Panc1 (cell line): ENCODE results near the gene F11R. TPM values are rescaled to one million over a fixed set of nuclear protein-coding genes. Genes with fewer than 3 reads are reported as not detected.
A peak's percentile ranks its signal among the peaks of the same experiment; 100 is the strongest.

ENCODE experiments used
- ATAC-seq: fragments of 200-7000 bp; cut with Tn5 transposase; 2 replicates; pipeline ENCODE4 v1.9.1; 2020; ENCODE audit warnings: mild to moderate bottlenecking, moderate library complexity
- BruUV-seq: library from RNA; stranded (reverse); fragments of 400-500 nt; replicated peaks from 2 replicates; lab custom pipeline; 2021; lab: Mats Ljungman, UMichigan
- CTCF ChIA-PET: fragments of 300-600 bp; sonication (Branson Sonifier 250); formaldehyde crosslinking; loops from one replicate; lab custom pipeline; 2022; ENCODE audit warnings: antibody characterized with exemption; lab: Charles Lee
- POLR2A ChIA-PET: fragments of 300-600 bp; sonication (Branson Sonifier 250); formaldehyde crosslinking; loops from one replicate; lab custom pipeline; 2022; ENCODE audit warnings: antibody characterized with exemption; lab: Charles Lee
- DNase-seq: peaks from one replicate; pipeline ENCODE4 v3.0.0-alpha.2; 2010; ENCODE audit warnings: low read depth, low spot score
- H3K27ac ChIP-seq: 2 replicates; pipeline ENCODE4 v1.5.1; 2011; ENCODE audit warnings: mild to moderate bottlenecking, low read length, inconsistent platforms
- H3K27me3 ChIP-seq: fragments of 200-500 bp; sonication (Bioruptor generic); 2 replicates; pipeline ENCODE4 v1.6.0; 2014; ENCODE audit warnings: low read length, inconsistent platforms; ENCODE audit not compliant: control insufficient read depth, insufficient read depth
- H3K36me3 ChIP-seq: fragments of 200-500 bp; sonication (Bioruptor generic); 2 replicates; pipeline ENCODE4 v1.5.1; 2014; ENCODE audit warnings: inconsistent platforms, mild to moderate bottlenecking, low read length, moderate library complexity; ENCODE audit not compliant: control insufficient read depth, insufficient read depth
- H3K4me1 ChIP-seq: 2 replicates; pipeline ENCODE4 v1.5.1; 2011; ENCODE audit warnings: inconsistent platforms, mild to moderate bottlenecking, low read length, moderate library complexity; ENCODE audit not compliant: control insufficient read depth, insufficient read depth
- H3K4me3 ChIP-seq, 2 experiments: 2 replicates each; pipeline ENCODE4 v1.5.1; 2011 to 2012; ENCODE audit warnings: low read depth in 2 of 2, low read length in 2 of 2, mild to moderate bottlenecking in 2 of 2, inconsistent platforms in 1 of 2, moderate library complexity in 1 of 2
- H3K9me3 ChIP-seq: fragments of 200-500 bp; sonication (Bioruptor generic); 2 replicates; pipeline ENCODE4 v1.5.1; 2014; ENCODE audit warnings: low read depth, mild to moderate bottlenecking, inconsistent platforms, low read length, moderate library complexity; ENCODE audit not compliant: control insufficient read depth, insufficient read depth
- POLR2AphosphoS5 ChIP-seq: IDR thresholded peaks from 2 replicates; pipeline ENCODE4 v1.6.1; 2012; ENCODE audit warnings: mild to moderate bottlenecking, low read depth, low read length, moderate library complexity
- SIN3A ChIP-seq: IDR thresholded peaks from 2 replicates; pipeline ENCODE4 v1.6.1; 2012; ENCODE audit warnings: low read depth, mild to moderate bottlenecking, low read length, moderate library complexity, borderline replicate concordance; ENCODE audit not compliant: insufficient read depth
- TCF7L2 ChIP-seq: IDR thresholded peaks from 2 replicates; pipeline ENCODE4 v1.6.1; 2011; ENCODE audit warnings: mild to moderate bottlenecking, low read depth, low read length, inconsistent platforms
- in situ Hi-C: cut with HindIII; loops from 2 replicates; pipeline ENCODE4 v1.10.0; 2016; ENCODE audit warnings: low sequenced_read_pairs, low pct_unique_long_range_greater_than_20kb
- intact Hi-C: fragments of 100-400 bp; cut with micrococcal nuclease; formaldehyde crosslinking; loops from one replicate; pipeline ENCODE4 v1.10.0; 2022; ENCODE audit not compliant: unreplicated experiment
- total RNA-seq: library from RNA; stranded (reverse); gene quantifications from one replicate; pipeline ENCODE4 v1.2.1, GENCODE V29; 2021; ENCODE audit not compliant: unreplicated experiment
- TF ChIP-seq, protein P1 (sequence below): fragments of 450-650 bp; IDR thresholded peaks from 2 replicates; pipeline ENCODE4 v1.5.1; 2017; ENCODE audit warnings: mild to moderate bottlenecking
- TF ChIP-seq, protein P2 (sequence below), 2 experiments: IDR thresholded peaks; 2 replicates each; pipeline ENCODE4 v1.6.1; 2011 to 2012; ENCODE audit warnings: low read depth in 2 of 2, control low read depth in 1 of 2, low read length in 1 of 2, mild to moderate bottlenecking in 1 of 2, moderate library complexity in 1 of 2; ENCODE audit not compliant: insufficient read depth in 1 of 2

The F11R gene
- total RNA-seq, 1 experiment from 2014 or later = 63.0 TPM

DNA sequence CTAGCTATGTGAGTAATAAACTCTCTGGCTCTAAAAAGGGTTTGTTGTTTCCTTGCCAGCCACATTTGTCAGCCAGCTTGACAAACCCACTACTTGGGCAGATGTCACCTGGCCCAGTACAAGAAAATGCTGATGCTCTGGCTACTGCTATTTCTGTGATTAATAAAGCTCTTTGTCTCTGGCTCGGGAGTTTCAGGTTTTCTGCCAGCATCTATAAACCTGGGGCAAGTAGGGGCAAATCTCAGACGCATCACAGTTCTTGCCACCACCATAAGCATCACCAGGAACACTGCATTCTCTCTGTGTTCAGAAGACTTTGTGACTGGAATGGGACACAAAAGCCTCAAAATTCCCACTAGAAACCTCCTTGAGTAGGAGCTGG, 68.8 kb downstream of the F11R start:
- POLR2A ChIA-PET = interaction anchor here (0.5 kb wide), 1 partner anchor 69 kb away, joined by 5 read pairs; the partner anchor contains the start of gene F11R

DNA sequence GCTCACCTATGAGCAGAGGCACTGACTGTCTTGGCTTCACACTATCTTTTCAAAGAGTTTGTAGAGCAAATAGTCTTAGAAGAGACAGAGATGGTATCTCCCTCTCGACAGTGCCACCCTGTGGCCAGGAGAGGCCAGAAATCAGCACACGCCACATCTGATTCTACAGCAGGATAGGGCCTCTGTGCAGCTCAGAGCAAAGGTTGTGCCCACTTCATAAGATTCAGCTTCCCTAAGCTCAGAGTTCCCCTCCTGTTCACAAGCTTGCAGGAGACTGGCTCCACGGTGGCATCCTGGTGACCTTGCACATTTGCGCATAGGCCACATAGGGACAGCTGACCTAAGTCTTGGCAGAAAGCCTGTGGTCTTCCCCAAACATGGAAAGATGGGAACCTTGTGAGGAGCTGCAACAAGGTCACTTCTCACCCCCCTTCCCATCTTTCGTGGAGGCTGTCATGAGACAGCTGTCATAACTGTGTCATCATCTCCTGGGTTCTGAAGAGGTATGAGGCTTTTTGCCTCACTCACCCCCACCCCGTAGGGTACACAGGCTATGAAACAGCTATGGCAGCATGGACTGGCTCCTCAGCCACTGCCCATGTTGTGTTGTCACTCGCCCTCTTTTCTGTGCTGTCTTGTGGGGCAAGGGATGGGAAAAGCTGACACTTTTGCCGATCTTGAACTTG, 69.4 kb downstream of the F11R start:
- H3K4me1 ChIP-seq = no peaks in the 10 kb centered on the region
- no TSS peak for BruUV-seq
- intact Hi-C loops = loop anchor here (1.0 to 5.0 kb wide), 3 partner anchors 116 to 274 kb away; no protein-coding TSS in a partner anchor
- ATAC-seq (peak; percentile 90), DNase-seq (peak; percentile 36)
- H3K4me3 ChIP-seq = no peak overlapping the region
- ChIA-PET CTCF (interaction anchor here (0.8 to 1.7 kb wide), 5 partner anchors 10 to 175 kb away, joined by 4 to 8 read pairs (median 5); no protein-coding TSS in a partner anchor), POLR2A (interaction anchor here (0.5 kb wide), 1 partner anchor 70 kb away, joined by 5 read pairs; the partner anchor contains the start of gene F11R)
- no peaks in the 10 kb centered on the region for H3K9me3 ChIP-seq
- H3K27ac ChIP-seq = no peak overlapping the region
- TF ChIP-seq POLR2AphosphoS5 = no peak
- TF ChIP-seq, protein P1, sequence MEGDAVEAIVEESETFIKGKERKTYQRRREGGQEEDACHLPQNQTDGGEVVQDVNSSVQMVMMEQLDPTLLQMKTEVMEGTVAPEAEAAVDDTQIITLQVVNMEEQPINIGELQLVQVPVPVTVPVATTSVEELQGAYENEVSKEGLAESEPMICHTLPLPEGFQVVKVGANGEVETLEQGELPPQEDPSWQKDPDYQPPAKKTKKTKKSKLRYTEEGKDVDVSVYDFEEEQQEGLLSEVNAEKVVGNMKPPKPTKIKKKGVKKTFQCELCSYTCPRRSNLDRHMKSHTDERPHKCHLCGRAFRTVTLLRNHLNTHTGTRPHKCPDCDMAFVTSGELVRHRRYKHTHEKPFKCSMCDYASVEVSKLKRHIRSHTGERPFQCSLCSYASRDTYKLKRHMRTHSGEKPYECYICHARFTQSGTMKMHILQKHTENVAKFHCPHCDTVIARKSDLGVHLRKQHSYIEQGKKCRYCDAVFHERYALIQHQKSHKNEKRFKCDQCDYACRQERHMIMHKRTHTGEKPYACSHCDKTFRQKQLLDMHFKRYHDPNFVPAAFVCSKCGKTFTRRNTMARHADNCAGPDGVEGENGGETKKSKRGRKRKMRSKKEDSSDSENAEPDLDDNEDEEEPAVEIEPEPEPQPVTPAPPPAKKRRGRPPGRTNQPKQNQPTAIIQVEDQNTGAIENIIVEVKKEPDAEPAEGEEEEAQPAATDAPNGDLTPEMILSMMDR = peak; percentile 82
- no peaks in the 10 kb centered on the region for H3K36me3 ChIP-seq
- no peaks in the 10 kb centered on the region for H3K27me3 ChIP-seq
- in situ Hi-C loops = no loop called here

More for the DNA sequence above, 68.8 kb downstream of the F11R start:
- Histone ChIP-seq H3K36me3 (no peaks in the 10 kb centered on the region), H3K9me3 (no peaks in the 10 kb centered on the region), H3K4me3 (no peak overlapping the region), H3K4me1 (no peaks in the 10 kb centered on the region), H3K27me3 (no peaks in the 10 kb centered on the region), H3K27ac (no peak overlapping the region)
- in situ Hi-C loops (no loop called here), intact Hi-C loops (loop anchor here (5.0 kb wide), 2 partner anchors 225 to 275 kb away; no protein-coding TSS in a partner anchor)
- ATAC-seq = no peak
- BruUV-seq = no TSS peak
- no peak for DNase-seq
- CTCF ChIA-PET = interaction anchor here (0.7 to 1.7 kb wide), 5 partner anchors 11 to 175 kb away, joined by 3 to 8 read pairs (median 5); no protein-coding TSS in a partner anchor
- TF ChIP-seq POLR2AphosphoS5 = no peak
- TF ChIP-seq, protein P2, sequence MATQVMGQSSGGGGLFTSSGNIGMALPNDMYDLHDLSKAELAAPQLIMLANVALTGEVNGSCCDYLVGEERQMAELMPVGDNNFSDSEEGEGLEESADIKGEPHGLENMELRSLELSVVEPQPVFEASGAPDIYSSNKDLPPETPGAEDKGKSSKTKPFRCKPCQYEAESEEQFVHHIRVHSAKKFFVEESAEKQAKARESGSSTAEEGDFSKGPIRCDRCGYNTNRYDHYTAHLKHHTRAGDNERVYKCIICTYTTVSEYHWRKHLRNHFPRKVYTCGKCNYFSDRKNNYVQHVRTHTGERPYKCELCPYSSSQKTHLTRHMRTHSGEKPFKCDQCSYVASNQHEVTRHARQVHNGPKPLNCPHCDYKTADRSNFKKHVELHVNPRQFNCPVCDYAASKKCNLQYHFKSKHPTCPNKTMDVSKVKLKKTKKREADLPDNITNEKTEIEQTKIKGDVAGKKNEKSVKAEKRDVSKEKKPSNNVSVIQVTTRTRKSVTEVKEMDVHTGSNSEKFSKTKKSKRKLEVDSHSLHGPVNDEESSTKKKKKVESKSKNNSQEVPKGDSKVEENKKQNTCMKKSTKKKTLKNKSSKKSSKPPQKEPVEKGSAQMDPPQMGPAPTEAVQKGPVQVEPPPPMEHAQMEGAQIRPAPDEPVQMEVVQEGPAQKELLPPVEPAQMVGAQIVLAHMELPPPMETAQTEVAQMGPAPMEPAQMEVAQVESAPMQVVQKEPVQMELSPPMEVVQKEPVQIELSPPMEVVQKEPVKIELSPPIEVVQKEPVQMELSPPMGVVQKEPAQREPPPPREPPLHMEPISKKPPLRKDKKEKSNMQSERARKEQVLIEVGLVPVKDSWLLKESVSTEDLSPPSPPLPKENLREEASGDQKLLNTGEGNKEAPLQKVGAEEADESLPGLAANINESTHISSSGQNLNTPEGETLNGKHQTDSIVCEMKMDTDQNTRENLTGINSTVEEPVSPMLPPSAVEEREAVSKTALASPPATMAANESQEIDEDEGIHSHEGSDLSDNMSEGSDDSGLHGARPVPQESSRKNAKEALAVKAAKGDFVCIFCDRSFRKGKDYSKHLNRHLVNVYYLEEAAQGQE (IDR thresholded peaks at IDR 0.05; ENCODE audit: insufficient read depth in 1 of 2, low read depth in 2 of 2, low read length in 1 of 2) = no peak
- TF ChIP-seq SIN3A = no peak
- TF ChIP-seq TCF7L2 = no peak
- TF ChIP-seq, protein P1 = no peak
